Subcutaneous adipose tissue (tissue), 4 donors: ENCODE measurements around the gene CBX8. TPM values are rescaled to one million over a fixed set of nuclear protein-coding genes. Genes with fewer than 3 reads are reported as not detected.

Experiments
- CTCF ChIP-seq: fragments of 450-650 bp; IDR thresholded peaks from one replicate; pipeline ENCODE4 v1.5.1; 2016; ENCODE audit warnings: low read depth, mild to moderate bottlenecking, control low read depth, antibody characterized with exemption, moderate library complexity
- total RNA-seq, 4 donors: library from RNA; depleted of rRNA; stranded (reverse); fragments of >200 nt; gene quantifications; one replicate each; pipeline ENCODE4 v1.1.0, GENCODE V29; 2016

The CBX8 gene
- total RNA-seq, 4 donors from 2014 or later, result 0.68 to 3.6 (median 1.5) TPM

- no peak for TF ChIP-seq CTCF
These were observed 41.1 kb upstream of the CBX8 start for GRCh38 chr17:79837888-79838521.

DNA sequence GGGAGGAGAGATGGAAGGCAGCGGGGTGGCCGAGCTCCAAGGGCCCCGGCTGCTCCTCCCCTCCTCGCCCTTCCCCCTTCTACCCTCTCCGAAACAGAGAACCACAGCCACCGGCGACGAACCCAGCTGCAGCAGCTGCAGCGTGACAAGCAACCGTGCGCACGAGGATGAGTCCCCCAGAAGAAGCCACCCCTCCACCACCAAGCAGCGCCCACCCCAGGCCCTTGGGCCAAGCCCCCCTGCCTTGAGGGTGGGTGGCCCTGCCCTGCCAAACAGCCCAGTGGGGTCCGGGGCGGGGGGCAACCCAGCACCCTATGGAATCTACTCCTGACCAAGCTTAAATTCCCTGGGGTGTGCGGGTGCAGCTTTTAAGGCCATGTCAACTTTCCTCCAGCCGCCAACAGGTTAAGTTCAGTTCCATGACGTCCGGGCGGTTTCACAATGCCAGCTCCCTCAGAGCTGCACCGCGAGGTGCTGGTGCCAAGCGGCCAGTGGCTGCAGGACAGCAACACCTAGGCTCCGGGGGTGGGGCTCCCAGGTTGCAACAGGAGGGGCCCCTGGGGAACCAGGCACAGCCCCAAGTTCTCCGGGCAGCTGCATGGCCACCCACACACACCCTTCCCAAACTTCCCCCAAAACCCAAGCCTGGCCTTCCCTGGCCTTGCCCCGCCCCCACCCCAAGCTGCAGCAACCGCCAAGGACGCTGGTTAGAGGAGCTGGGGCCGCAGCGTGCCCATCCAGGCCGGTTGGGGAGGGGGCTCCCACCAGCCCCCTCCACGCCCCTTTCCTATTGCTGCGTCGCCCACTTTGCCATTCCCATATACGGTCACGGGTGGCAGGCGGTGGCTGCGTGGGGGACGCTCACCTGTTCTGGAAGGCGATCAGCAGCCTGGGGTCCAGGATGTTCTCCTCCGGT is 40.4 kb upstream of the CBX8 start:
- TF ChIP-seq CTCF, result no peak

DNA sequence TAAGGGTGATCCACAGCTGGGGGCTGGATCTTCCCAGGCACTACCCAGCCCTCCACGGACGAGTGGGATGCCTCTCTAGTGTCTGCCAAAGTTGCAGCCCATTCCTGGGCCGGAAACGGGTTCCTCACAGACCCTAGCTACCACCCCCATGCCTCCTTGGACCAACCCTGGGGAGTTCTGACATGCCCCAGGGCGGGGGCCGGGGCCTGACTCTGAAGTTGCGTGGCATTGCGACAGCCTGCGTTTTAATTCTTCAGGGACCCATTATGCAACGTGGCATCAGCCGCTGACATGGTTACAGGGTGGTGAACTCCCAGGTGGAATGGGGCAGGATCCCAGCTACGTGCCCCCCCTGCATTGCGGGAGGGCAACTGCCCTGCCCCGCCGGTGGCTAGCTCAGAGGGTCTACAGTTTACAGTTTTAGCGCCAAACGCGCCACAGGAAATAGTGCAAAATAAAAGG is 39.7 kb upstream of the CBX8 start:
- TF ChIP-seq CTCF, result no peak

DNA sequence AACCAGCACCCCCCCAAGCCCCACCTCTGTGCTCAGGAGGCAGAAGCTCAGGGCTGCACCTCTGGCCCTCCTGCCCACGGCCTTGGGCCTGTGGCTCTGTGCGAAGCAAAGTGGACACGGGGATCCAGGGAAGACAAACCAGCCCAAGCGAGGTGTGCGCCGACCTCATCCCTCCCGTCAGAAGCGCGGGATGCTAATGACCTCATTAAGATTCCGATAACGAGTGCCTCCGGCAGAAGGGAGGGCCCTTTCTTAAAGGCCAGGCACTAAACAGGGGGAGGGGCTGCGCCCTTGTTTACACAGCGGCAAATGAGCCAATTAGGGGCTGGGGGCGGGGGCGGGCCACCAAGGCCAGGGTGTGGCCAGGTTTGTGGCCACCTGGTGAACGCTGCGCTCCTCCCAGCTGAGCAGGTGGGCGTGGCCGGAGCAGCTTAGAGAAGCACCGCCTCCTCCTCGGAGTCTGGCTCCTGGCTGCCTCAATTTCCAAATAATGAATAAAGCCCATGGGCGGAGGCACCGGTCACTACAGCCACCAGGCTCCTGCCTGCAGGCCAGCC is 39.2 kb upstream of the CBX8 start:
- no peak for TF ChIP-seq CTCF

- no peak for TF ChIP-seq CTCF
These were observed 38.6 kb upstream of the CBX8 start for GRCh38 chr17:79835470-79835899.

DNA sequence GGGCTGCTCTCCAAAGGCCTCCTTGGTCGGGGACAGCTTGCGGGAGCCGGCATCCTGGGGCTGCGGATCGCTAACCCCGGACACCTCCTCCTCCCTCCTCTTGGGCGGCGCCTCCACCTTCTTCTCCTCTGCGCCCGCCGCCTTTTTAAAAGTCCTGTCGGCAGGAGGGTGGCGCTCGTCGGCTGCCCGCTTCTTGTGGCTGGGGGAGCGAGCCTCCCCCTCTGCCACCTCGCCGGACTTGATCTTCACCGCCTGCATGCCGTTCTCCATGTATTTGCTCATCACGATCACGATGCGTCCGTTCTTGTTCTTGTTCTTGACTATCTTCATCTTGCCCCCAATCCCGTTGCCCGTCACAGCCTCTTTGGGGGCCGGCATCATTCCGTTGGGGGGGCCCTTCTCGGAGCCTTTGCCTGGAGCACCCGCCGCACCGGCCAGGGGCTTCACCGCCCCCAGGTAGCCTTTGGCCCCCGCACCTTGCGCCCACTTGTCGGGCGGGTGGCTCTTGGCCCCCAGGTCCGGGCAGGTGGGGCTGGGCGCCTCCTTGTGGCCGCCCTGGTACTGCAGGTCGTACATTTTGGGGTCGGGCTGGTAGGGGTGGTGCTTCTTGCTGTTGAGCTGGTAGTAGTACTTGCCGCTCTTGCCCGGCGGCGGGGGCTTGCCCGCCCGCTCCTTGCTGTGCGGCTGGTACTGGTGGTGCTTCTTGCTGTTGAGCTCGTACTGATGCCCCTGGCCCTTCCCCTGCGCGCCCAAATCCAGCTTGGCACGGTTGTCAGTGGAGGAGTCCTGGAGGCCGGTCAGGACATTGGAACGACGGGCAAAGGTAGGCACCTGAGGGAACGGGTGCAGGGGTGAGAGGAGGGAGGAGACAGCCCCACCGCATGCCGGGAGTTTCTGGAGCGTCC is 37.9 kb upstream of the CBX8 start:
- TF ChIP-seq CTCF, result no peak
